GM21786 (cell line): ENCODE measurements around the gene AXIN2.
"Not testable (repeated sequence)": the region's sequence is repeated elsewhere in the genome, so short reads cannot be mapped to it uniquely, and the experiment has no call there.

Experiments used
- ATAC-seq: cut with Tn5 transposase; IDR thresholded peaks from one replicate; pipeline ENCODE4 v1.9.1; 2021; ENCODE audit not compliant: unreplicated experiment

The AXIN2 gene

DNA sequence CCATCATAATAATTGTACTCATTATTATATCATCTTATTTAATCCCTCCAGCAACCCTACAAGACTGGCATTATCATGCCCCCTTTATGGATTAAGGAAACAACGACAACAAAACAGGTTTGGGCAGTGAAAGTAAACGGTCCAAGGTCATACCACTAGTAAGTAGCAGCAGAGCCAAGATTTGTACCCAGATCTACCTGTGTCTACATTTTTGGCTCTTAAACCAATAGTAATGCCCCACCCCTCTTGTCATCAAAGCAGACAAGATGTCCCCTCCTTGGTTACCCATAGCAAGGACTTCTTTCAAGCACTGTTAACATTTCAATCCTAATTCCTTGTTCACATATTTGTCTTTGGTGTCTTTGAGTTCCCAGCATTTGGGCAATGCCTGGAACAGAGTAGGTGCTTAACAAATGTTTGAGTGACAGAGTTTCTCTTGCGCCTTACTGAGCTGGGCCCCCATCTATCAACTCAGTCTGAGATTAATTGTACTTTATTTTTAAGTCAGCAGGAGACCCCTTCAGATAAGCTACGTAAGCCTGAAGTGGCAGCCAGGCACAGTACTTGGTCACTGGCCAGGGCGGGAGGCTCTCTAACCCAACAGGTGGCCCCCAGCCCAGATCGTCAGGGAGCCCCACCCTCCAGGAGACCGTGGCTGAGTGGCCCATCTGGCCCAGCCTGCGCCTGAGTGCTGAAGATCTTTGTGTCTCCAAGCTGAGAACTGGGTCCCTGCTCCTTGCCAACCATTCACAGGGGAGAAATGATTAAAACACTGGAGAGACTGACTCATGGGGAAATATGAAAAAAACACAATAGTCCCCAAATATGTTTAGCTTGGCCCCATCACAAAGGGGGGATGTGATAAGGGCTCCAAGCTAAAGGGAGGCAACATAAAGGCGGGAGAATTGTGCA is 75.8 kb downstream of the AXIN2 start:
- ATAC-seq, result no peak

DNA sequence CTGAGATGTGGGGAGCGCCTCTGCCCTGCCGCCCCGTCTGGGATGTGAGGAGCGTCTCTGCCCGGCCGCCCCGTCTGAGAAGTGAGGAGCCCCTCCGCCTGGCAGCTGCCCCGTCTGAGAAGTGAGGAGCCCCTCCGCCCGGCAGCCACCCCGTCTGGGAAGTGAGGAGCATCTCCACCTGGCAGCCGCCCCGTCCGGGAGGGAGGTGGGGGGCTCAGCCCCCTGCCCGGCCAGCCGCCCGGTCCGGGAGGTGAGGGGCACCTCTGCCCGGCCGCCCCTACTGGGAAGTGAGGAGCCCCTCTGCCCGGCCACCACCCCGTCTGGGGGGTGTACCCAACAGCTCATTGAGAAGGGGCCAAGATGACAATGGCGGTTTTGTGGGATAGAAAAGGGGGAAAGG is 77.0 kb downstream of the AXIN2 start:
- not testable (repeated sequence) for ATAC-seq

DNA sequence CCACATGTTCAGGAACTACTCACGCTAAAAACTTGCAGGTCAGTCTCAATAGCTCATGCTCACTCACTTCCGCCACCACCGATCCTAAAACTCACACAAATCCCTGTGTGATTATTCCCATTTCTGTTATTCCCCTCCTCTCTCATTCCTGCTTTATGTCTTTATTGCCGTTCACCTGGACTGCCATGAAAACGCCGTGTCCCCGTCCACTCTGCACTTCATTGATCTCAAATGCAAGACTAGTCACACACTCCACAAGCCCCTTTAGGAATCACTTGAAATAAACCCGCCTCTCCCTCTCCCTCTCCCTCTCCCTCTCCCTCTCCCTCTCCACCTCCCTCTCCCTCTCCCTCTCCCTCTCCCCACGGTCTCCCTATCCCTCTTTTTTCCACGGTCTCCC is 78.0 kb downstream of the AXIN2 start:
- no peak for ATAC-seq

DNA sequence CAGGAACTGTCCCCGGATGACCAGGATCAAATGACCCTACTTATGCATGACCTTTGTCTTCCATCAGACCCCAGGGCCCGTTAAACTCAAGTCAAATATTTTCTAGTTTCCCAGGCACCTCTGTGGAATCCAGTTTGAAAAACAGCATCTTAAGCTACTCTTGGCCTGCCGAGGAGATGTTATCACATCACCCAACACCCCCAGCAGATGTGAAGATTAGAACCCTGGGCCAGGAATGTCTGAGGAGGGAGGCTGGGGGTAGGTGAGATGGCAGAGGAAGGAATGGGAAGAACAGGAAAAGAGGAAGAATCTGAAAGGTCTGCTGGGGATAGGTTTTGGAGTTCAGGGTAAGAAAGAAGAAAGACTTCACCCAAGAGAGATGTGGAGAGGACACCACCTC is 79.2 kb downstream of the AXIN2 start:
- ATAC-seq, result no peak

DNA sequence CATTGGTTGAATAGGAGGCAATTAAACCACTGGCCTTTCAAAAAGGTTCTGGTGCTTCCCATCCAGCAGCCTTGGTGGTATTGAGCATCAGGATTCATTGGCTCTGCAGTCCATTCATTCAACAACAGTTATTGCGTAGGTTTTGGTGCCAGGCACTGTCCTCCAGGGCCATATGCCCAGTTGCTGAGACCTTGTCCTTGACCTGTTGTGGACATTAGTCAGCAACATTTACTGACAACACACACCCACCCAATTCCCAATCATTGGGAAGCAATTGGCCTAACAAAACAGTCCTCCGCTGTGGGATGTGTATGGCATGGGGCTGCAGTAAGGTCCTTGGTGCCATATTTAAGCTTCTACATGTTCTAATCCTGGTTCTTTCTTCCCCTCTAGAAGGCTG is 82.2 kb downstream of the AXIN2 start:
- no peak for ATAC-seq
